GM12878 (cell line): ENCODE results near the gene TRIM22. TPM values are rescaled to one million over a fixed set of nuclear protein-coding genes. Genes with fewer than 3 reads are reported as not detected.

Experiments used
- ATAC-seq: fragments of 200-7000 bp; cut with Tn5 transposase; 3 replicates; pipeline ENCODE4 v1.9.1; 2020; ENCODE audit warnings: mild to moderate bottlenecking, moderate library complexity
- BruUV-seq: library from RNA; stranded (reverse); fragments of 400-500 nt; replicated peaks from 2 replicates; lab custom pipeline; 2021; lab: Mats Ljungman, UMichigan
- CTCF ChIA-PET: fragments of 300-600 bp; sonication (Branson Sonifier 250); formaldehyde crosslinking; extraction: SDS; loops from one replicate; lab custom pipeline; 2021; ENCODE audit warnings: inconsistent platforms; lab: Yijun Ruan, JAX
- POLR2A ChIA-PET: fragments of 350-600 bp; formaldehyde crosslinking; extraction: SDS; loops from one replicate; lab custom pipeline; 2021; ENCODE audit warnings: inconsistent platforms; lab: Charles Lee
- RAD21 ChIA-PET: fragments of 300-600 bp; sonication (Branson Sonifier 250); formaldehyde crosslinking; loops from one replicate; lab custom pipeline; 2023; ENCODE audit warnings: antibody characterized with exemption; ENCODE audit not compliant: unreplicated experiment; lab: Charles Lee
- SMC1A ChIA-PET: fragments of 300-600 bp; sonication (Branson Sonifier 250); formaldehyde crosslinking; loops from one replicate; lab custom pipeline; 2023; ENCODE audit not compliant: unreplicated experiment, uncharacterized antibody; lab: Charles Lee
- DNase-seq: peaks from one replicate; pipeline ENCODE4 v3.0.0-alpha.2; 2011; ENCODE audit warnings: low read depth, low spot score
- FAIRE-seq: peaks from 3 replicates; lab custom pipeline; 2011; peaks lifted over from hg19 to GRCh38; lab: Jason Lieb, UNC
- H2AFZ ChIP-seq: 2 replicates; pipeline ENCODE4 v1.6.0; 2011; ENCODE audit warnings: low read depth, low read length, control low read depth; ENCODE audit not compliant: control insufficient read depth
- H3K27ac ChIP-seq: 2 replicates; pipeline ENCODE4 v1.5.1; 2011; ENCODE audit warnings: control low read depth; ENCODE audit not compliant: control insufficient read depth, insufficient read depth
- H3K27me3 ChIP-seq, 2 experiments: replicated peaks in 1 of 2; 2 replicates each; pipeline versions ENCODE4 v1.6.0 to v1.6.1; 2011; ENCODE audit warnings: low read length in 1 of 2; ENCODE audit not compliant: control insufficient read depth in 2 of 2, insufficient read depth in 2 of 2
- H3K36me3 ChIP-seq, 2 experiments: 2 replicates each; pipeline ENCODE4 v1.5.1; 2011; ENCODE audit warnings: low read length in 1 of 2; ENCODE audit not compliant: control insufficient read depth in 2 of 2, insufficient read depth in 2 of 2
- H3K4me1 ChIP-seq: 2 replicates; pipeline ENCODE4 v1.6.1; 2011; ENCODE audit warnings: mild to moderate bottlenecking, low read length, moderate library complexity, mixed read lengths; ENCODE audit not compliant: control insufficient read depth, insufficient read depth
- H3K4me2 ChIP-seq: 2 replicates; pipeline ENCODE4 v1.6.0; 2011; ENCODE audit warnings: control low read depth; ENCODE audit not compliant: control insufficient read depth, insufficient read depth
- H3K4me3 ChIP-seq: fragments of 200-600 bp; sonication (generic); 2 replicates; pipeline ENCODE4 v1.5.1; 2016
- H3K79me2 ChIP-seq: 2 replicates; pipeline ENCODE4 v1.6.0; 2011; ENCODE audit warnings: low read length; ENCODE audit not compliant: control insufficient read depth, insufficient read depth
- H3K9ac ChIP-seq: 2 replicates; pipeline ENCODE4 v1.8.0; 2011; ENCODE audit warnings: low read length, control low read depth, mixed read lengths; ENCODE audit not compliant: control insufficient read depth, insufficient read depth
- H3K9me3 ChIP-seq: replicated peaks from 3 replicates; pipeline ENCODE4 v1.5.1; 2011; ENCODE audit warnings: mild to moderate bottlenecking, low read length; ENCODE audit not compliant: control insufficient read depth, insufficient read depth
- H4K20me1 ChIP-seq: 2 replicates; pipeline ENCODE4 v1.6.0; 2011; ENCODE audit not compliant: control insufficient read depth, insufficient read depth
- KAT2A ChIP-seq: conservative IDR thresholded peaks from 2 replicates; pipeline ENCODE4 v1.6.1; 2011; ENCODE audit warnings: low read depth, low read length; ENCODE audit not compliant: control insufficient read depth
- MLLT1 ChIP-seq: fragments of 450-650 bp; IDR thresholded peaks from 2 replicates; pipeline ENCODE4 v1.6.1; 2016; ENCODE audit warnings: mild to moderate bottlenecking
- MTA3 ChIP-seq: IDR thresholded peaks from 2 replicates; pipeline ENCODE4 v1.6.1; 2012; ENCODE audit warnings: low read length, inconsistent platforms, borderline replicate concordance
- TCF3 ChIP-seq: IDR thresholded peaks from 2 replicates; pipeline ENCODE4 v1.6.1; 2012; ENCODE audit warnings: low read depth, mild to moderate bottlenecking, low read length, borderline replicate concordance; ENCODE audit not compliant: insufficient read depth
- WGBS: methylation state at CpG from one replicate; pipeline ENCODE4 v1.1.6; 2016; ENCODE audit warnings: low lambda C conversion rate; ENCODE audit not compliant: insufficient replicate concordance, insufficient coverage; ENCODE audit errors: missing lambda C conversion rate; 5-methylcytosine and 5-hydroxymethylcytosine counted together
- in situ Hi-C: fragments of 300-500 bp; cut with MboI; formaldehyde crosslinking; loops from 9 replicates; pipeline ENCODE4 v1.14.3; 2018; ENCODE audit warnings: mixed read lengths
- intact Hi-C: fragments of 100-400 bp; cut with micrococcal nuclease; formaldehyde crosslinking; loops from one replicate; pipeline ENCODE4 v1.14.2; 2022; ENCODE audit not compliant: unreplicated experiment
- polyA plus RNA-seq, 11 experiments: library from polyadenylated mRNA; depleted of rRNA in 4 of 11; unstranded in 6 of 11; stranded (reverse) in 5 of 11; fragments of >200 nt; fragmentation: Nextera tagmentation in 4 of 11; fragmentation: Illumina TruSeq in 1 of 11; extraction: Ambion mirVana in 4 of 11; extraction: Trizol in 1 of 11; gene quantifications; 1 replicate in 1 of 11; 2 replicates in 10 of 11; pipeline versions ENCODE4 v1.2.1 to v1.2.3, GENCODE V29; 2011 to 2016; ENCODE audit warnings: inconsistent platforms in 2 of 11, missing spikeins in 2 of 11, low read depth in 1 of 11
- total RNA-seq, 4 experiments: library from RNA; depleted of rRNA in 3 of 4; stranded (reverse); fragments of >200 nt in 3 of 4; fragmentation: Illumina TruSeq in 1 of 4; extraction: Trizol in 1 of 4; gene quantifications; 2 replicates each; pipeline versions ENCODE4 v1.2.1 to v1.2.3, GENCODE V29; 2013 to 2021

TRIM22 gene
- total and polyA plus RNA-seq, 10 of the 15 experiments (the other 5 are each of a cell fraction or from before 2014, with no cell fraction given): 116 to 485 (median 204) TPM

- peaks cover 8% of the 10 kb centered on the region for H3K4me1 ChIP-seq
- no TSS peak for BruUV-seq
Observed at GRCh38 chr11:5688482-5688881, 1.1 kb upstream of the TRIM22 start.

More at GRCh38 chr11:5688482-5688881, 1.1 kb upstream of the TRIM22 start:
- RAD21 ChIA-PET: interaction anchor here (1.0 to 5.0 kb wide), 6 partner anchors 12 to 139 kb away, joined by 3 to 61 read pairs (median 6); partner anchors contain the start of gene OR52N2
- POLR2A ChIA-PET: interaction anchor here (1.1 to 6.1 kb wide), 4 partner anchors 11 to 63 kb away, joined by 4 to 58 read pairs (median 32); partner anchors contain the start of gene TRIM34
- FAIRE-seq: no peak
- in situ Hi-C loops (loop anchor here (25.0 kb wide), 2 partner anchors 1824 to 1826 kb away; partner anchors contain the start of genes PPFIBP2 and STIM1), intact Hi-C loops (no loop called here)
- no peak for DNase-seq
- Histone ChIP-seq H4K20me1 (no peaks in the 10 kb centered on the region), H3K4me3 (peak overlapping the region; percentile 24; the same call in 1 of the 2 replicates), H3K4me2 (peak overlapping the region; percentile 78; the same call in 1 of the 2 replicates), H3K79me2 (peaks cover 59% of the 10 kb centered on the region), H3K27ac (peak overlapping the region; percentile 100), H3K27me3 (no peaks in the 10 kb centered on the region), H2AFZ (no peak overlapping the region), H3K9me3 (no peaks in the 10 kb centered on the region), H3K36me3 (peaks cover 0 to 3% of the 10 kb centered on the region in 2 experiments; a peak in 1 of 4 replicates), H3K9ac (peak overlapping the region; percentile 100; the same call in 1 of the 2 replicates)
- SMC1A ChIA-PET: interaction anchor here (0.8 to 6.6 kb wide), 7 partner anchors 10 to 121 kb away, joined by 3 to 96 read pairs (median 5); partner anchors contain the start of gene TRIM34
- no peak for TF ChIP-seq MLLT1
- no peak for TF ChIP-seq KAT2A
- TF ChIP-seq MTA3: no peak
- no peak for TF ChIP-seq TCF3
- CTCF ChIA-PET: interaction anchor here (1.0 to 1.4 kb wide), 3 partner anchors 12 to 64 kb away, joined by 4 to 5 read pairs (median 4); partner anchors contain the start of gene TRIM34
- 100% methylated on average over 1 of the region's 1 CpG for WGBS
- no peak for ATAC-seq
